Measurements from ENCODE around the gene PPP1R36. TPM values are rescaled to one million over a fixed set of nuclear protein-coding genes. Genes with fewer than 3 reads are reported as not detected.

Gene PPP1R36
- total and polyA plus RNA-seq, 11 donors = 0.11 to 1.0 (median 0.46) TPM; not detected in 5

DNA sequence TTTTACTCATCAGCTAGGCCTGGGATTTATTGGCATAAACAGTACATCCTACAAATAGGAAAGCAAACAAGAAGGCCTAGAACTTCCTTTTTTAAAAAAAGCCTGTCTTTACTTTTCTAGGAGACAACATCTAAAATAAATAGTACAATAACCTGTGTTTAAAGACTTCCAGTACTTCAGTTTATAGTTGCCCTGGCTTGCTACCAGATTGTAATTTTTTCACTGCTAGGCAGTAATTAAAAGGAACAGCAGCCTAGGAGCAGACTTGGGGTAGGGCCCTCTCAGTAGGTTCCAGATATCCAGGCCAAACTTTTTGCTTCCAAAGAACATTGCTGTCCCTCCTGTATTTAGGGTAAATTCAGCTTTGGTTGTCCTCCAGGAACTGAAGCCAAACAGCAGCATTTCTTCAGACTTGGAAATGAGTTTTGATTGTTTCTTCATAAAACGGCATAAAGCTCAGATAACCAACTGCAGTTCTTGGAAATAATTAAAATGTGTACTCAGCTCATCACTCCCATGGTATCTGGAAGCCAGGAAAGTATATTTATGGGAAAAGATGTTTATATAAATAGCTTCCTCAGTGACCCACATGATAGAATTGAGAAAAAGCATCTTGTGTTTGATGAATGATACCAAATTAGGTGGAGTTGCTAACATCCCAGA, 61.7 kb downstream of the PPP1R36 start:
- Histone ChIP-seq H3K36me3 (no peaks in the 10 kb centered on the region), H3K4me1 (peaks cover 0 to 24% (median 6%) of the 10 kb centered on the region in 12 donors), H3K27me3 (no peaks in the 10 kb centered on the region), H3K4me3 (no peak overlapping the region), H3K9me3 (no peaks in the 10 kb centered on the region), H3K27ac (peak overlapping the region in 8 of 12 donors; percentile 18 to 64 (median 46))
- 50 to 63% (median 55%) methylated on average over 1 of the region's 1 CpG for WGBS, 4 donors
- no peak for DNase-seq
- TF ChIP-seq, protein P1, sequence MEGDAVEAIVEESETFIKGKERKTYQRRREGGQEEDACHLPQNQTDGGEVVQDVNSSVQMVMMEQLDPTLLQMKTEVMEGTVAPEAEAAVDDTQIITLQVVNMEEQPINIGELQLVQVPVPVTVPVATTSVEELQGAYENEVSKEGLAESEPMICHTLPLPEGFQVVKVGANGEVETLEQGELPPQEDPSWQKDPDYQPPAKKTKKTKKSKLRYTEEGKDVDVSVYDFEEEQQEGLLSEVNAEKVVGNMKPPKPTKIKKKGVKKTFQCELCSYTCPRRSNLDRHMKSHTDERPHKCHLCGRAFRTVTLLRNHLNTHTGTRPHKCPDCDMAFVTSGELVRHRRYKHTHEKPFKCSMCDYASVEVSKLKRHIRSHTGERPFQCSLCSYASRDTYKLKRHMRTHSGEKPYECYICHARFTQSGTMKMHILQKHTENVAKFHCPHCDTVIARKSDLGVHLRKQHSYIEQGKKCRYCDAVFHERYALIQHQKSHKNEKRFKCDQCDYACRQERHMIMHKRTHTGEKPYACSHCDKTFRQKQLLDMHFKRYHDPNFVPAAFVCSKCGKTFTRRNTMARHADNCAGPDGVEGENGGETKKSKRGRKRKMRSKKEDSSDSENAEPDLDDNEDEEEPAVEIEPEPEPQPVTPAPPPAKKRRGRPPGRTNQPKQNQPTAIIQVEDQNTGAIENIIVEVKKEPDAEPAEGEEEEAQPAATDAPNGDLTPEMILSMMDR (IDR thresholded peaks at IDR 0.05) = no peak
- no peak for TF ChIP-seq POLR2A (IDR thresholded peaks at IDR 0.05)
- ATAC-seq = peak in 2 of 4 donors; percentile 26 to 45
- intact Hi-C loops (cut with DNase I) = loop anchor here in 2 of 10 donors (5.0 to 10.0 kb wide), 2 partner anchors 44 to 47 kb away; no protein-coding TSS in a partner anchor

- Histone ChIP-seq H3K4me3 (no peak overlapping the region), H3K27ac (peak overlapping the region in 8 of 12 donors; percentile 18 to 64 (median 46)), H3K27me3 (no peaks in the 10 kb centered on the region), H3K36me3 (no peaks in the 10 kb centered on the region), H3K9me3 (no peaks in the 10 kb centered on the region), H3K4me1 (peaks cover 0 to 24% (median 6%) of the 10 kb centered on the region in 12 donors)
- WGBS, 4 donors = 50 to 70% (median 68%) methylated on average over 1 of the region's 1 CpG
- TF ChIP-seq POLR2A (IDR thresholded peaks at IDR 0.05) = no peak
- TF ChIP-seq, protein P1 (IDR thresholded peaks at IDR 0.05) = no peak
- ATAC-seq (peak in 1 of 4 donors; percentile 75), DNase-seq (no peak)
- intact Hi-C loops (cut with DNase I) = loop anchor here in 2 of 10 donors (5.0 to 10.0 kb wide), 2 partner anchors 45 to 47 kb away; no protein-coding TSS in a partner anchor
These were observed 62.2 kb downstream of the PPP1R36 start for GRCh38 chr14:64612021-64612380.

DNA sequence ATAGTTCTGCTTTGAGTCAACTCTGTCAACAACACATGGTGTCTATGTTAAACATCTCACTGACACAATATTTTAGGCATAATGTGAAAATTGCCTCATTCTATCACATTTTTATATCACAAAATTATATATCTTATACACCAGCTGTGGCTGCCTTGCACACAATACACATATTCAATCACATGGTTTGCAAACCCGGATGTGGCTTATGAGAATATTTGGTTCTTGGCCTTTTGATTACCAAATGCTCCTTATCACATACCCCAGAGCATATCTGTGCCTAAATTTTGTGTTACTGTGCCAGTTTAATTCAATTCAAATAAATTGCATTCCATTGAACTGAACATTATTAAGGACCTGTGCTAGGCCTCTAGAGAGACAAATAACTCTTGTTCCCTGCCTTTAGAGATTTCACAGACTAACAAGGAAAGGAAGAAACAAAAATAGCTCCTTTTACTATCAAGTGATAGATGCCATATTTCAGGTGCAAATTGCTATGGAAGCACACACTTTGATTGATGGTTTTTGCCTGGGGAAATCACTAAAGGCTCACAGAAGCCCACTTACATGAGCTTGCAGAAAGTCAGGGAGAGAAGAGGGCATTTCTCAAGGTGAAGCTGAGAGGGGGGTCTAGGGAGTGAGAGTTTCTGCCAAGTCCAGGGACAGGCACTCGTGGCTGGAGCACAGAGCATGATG, 63.4 kb downstream of the PPP1R36 start:
- Histone ChIP-seq H3K36me3 (no peaks in the 10 kb centered on the region), H3K9me3 (no peaks in the 10 kb centered on the region), H3K27me3 (no peaks in the 10 kb centered on the region), H3K4me3 (no peak overlapping the region), H3K27ac (peak overlapping the region in 1 of 12 donors; percentile 55), H3K4me1 (peaks cover 0 to 24% (median 6%) of the 10 kb centered on the region in 12 donors)
- DNase-seq (no peak), ATAC-seq (no peak)
- no peak for TF ChIP-seq POLR2A (IDR thresholded peaks at IDR 0.05)
- TF ChIP-seq, protein P1 (IDR thresholded peaks at IDR 0.05) = no peak
- intact Hi-C loops (cut with DNase I) = loop anchor here in 2 of 10 donors (5.0 to 10.0 kb wide), 2 partner anchors 46 to 48 kb away; no protein-coding TSS in a partner anchor
- WGBS, 4 donors = 48 to 74% (median 56%) methylated on average over 2 of the region's 2 CpGs

GRCh38 chr14:64614166-64614565, 64.4 kb downstream of the PPP1R36 start:
- peak overlapping the region in 1 of 12 donors; percentile 59 for H3K27ac ChIP-seq
- H3K27me3 ChIP-seq = no peaks in the 10 kb centered on the region
- no peaks in the 10 kb centered on the region for H3K36me3 ChIP-seq
- TF ChIP-seq, protein P1 (IDR thresholded peaks at IDR 0.05) = no peak
- TF ChIP-seq POLR2A (IDR thresholded peaks at IDR 0.05) = no peak
- ATAC-seq = no peak
- WGBS, 4 donors = 85 to 92% (median 87%) methylated on average over 2 of the region's 2 CpGs
- no peak for DNase-seq
- intact Hi-C loops (cut with DNase I) = loop anchor here in 2 of 10 donors (5.0 to 10.0 kb wide), 2 partner anchors 47 to 49 kb away; no protein-coding TSS in a partner anchor
- H3K4me3 ChIP-seq = no peak overlapping the region
- peaks cover 0 to 24% (median 6%) of the 10 kb centered on the region in 12 donors for H3K4me1 ChIP-seq
- H3K9me3 ChIP-seq = no peaks in the 10 kb centered on the region

Measured in heart left ventricle (tissue), 16 donors.